Measurements from ENCODE around the gene RBSN.

The RBSN gene

DNA sequence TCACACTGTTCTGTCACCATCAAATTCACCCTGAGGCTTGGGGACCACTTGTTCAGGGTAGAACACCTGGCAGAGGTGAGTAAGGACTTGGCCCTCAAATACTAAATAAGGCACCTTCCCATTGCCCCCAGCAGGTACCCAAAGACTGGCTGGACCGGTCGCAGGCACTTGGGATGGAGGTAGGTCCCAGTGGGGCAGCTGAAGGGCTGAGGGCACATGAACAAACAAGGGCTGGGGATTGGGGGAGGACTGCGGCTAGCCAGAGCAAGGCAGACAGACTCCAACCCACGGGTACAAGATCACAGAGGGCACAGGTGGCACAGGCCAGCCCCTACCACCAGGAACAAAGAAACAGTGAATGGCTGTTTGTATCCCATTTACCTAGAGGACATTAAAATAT is 35.7 kb downstream of the RBSN start:
- no peak overlapping the region for H3K4me3 ChIP-seq (ENCODE audit: low read depth, low read length)

DNA sequence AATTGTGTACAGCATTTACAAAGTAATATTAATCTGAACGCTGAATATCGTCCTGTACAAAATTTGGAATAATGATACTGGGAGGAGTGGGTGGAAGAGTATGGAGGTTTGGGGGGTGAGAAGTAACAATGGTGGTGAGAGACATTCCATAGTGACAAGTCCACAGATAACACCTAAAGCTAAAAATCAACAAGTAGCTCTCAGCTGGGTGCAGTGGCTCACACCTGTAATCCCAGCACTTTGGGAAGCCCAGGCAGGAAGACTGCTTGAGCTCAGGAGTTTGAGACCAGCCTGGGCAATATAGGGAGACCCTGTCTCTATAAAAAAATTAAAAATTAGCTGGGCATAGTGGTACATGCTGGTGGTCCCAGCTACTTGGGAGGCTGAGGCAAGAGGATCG is 38.9 kb downstream of the RBSN start:
- no peak overlapping the region for H3K4me3 ChIP-seq (ENCODE audit: low read depth, low read length)
- TF ChIP-seq, protein P1, sequence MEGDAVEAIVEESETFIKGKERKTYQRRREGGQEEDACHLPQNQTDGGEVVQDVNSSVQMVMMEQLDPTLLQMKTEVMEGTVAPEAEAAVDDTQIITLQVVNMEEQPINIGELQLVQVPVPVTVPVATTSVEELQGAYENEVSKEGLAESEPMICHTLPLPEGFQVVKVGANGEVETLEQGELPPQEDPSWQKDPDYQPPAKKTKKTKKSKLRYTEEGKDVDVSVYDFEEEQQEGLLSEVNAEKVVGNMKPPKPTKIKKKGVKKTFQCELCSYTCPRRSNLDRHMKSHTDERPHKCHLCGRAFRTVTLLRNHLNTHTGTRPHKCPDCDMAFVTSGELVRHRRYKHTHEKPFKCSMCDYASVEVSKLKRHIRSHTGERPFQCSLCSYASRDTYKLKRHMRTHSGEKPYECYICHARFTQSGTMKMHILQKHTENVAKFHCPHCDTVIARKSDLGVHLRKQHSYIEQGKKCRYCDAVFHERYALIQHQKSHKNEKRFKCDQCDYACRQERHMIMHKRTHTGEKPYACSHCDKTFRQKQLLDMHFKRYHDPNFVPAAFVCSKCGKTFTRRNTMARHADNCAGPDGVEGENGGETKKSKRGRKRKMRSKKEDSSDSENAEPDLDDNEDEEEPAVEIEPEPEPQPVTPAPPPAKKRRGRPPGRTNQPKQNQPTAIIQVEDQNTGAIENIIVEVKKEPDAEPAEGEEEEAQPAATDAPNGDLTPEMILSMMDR (IDR thresholded peaks at IDR 0.05; ENCODE audit: borderline replicate concordance, insufficient read depth, low read depth, low read length), result no peak

More for the DNA sequence above, 35.7 kb downstream of the RBSN start:
- TF ChIP-seq, protein P1 (IDR thresholded peaks at IDR 0.05; ENCODE audit: borderline replicate concordance, insufficient read depth, low read depth, low read length), result no peak

DNA sequence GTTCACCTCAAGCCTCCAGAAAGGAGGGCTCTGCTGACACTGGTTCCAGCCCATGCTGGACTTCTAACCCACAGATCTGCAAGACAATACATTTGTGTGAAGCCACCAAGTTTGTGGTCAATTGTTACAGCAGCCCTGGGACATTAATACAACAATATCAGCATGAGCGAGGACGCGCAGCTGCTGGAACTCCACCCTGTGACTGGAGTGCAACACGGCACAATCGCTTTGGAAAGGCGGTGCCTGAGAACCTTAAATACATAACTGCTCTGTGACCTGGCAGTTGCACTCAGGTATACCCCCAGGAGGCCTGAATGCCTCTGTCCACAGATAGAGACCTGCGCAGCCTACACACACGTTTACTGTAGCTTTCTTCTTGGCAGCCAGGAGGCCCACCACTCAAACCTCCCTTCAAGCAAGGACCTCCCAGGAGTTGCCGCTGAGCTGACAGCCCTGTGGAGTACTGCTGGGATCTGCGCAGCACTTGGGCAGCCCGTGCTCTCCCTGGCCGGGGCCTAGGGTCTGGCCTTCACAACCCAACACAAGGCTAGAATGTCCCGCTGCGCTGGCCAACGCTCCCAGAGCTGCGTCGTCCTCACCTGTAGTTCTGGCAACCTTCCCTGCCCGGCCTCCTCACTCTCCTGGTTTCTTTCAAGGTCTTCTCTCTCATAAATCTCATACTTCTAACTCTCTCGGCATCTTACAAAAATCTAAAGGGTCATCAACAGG is 42.1 kb downstream of the RBSN start:
- TF ChIP-seq, protein P1 (IDR thresholded peaks at IDR 0.05; ENCODE audit: borderline replicate concordance, insufficient read depth, low read depth, low read length), result no peak
- no peak overlapping the region for H3K4me3 ChIP-seq (ENCODE audit: low read depth, low read length)

DNA sequence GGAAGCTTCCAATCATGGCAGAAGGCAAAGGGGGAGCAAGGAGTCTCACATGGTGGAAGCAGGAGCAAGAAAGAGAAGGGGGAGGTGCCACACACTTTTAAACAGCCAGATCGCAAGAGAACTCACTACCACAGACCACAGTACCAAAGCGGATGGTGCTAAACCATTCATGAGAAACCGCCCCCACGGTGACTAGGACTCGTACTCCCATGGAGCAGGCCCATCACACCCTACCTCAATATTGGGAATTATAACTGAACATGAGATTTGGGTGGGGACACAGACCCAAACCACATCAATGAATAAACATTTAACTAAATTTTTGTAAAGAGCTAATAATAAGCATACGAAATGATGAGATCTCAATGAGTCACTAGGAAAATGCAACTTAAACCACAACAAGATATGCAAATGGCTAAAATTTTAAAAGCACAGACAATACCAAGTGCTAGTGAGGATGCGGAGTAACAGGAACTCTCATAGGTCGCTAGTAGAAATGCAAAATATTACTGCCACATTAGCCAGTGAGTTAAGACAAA is 43.9 kb downstream of the RBSN start:
- TF ChIP-seq, protein P1 (IDR thresholded peaks at IDR 0.05; ENCODE audit: borderline replicate concordance, insufficient read depth, low read depth, low read length), result no peak
- no peak overlapping the region for H3K4me3 ChIP-seq (ENCODE audit: low read depth, low read length)

DNA sequence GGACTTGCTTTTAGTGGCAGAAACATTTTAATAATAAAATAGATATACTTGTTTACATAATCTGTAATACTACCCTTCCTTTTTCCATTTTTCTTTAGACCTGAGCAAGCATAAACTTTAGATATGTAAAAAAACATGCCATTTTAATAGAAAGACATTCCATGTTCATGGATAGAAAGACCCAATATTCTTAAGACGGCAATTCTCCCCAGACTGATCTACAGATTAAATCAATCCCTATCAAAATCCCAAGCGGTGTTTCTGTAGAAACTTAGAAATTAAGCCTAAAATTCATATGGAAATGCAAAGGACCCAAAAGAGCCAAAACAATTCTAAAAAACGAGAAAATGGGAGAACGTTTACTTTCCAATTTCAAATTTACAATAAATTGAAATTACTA is 45.4 kb downstream of the RBSN start:
- no peak overlapping the region for H3K4me3 ChIP-seq (ENCODE audit: low read depth, low read length)
- TF ChIP-seq, protein P1 (IDR thresholded peaks at IDR 0.05; ENCODE audit: borderline replicate concordance, insufficient read depth, low read depth, low read length), result no peak

DNA sequence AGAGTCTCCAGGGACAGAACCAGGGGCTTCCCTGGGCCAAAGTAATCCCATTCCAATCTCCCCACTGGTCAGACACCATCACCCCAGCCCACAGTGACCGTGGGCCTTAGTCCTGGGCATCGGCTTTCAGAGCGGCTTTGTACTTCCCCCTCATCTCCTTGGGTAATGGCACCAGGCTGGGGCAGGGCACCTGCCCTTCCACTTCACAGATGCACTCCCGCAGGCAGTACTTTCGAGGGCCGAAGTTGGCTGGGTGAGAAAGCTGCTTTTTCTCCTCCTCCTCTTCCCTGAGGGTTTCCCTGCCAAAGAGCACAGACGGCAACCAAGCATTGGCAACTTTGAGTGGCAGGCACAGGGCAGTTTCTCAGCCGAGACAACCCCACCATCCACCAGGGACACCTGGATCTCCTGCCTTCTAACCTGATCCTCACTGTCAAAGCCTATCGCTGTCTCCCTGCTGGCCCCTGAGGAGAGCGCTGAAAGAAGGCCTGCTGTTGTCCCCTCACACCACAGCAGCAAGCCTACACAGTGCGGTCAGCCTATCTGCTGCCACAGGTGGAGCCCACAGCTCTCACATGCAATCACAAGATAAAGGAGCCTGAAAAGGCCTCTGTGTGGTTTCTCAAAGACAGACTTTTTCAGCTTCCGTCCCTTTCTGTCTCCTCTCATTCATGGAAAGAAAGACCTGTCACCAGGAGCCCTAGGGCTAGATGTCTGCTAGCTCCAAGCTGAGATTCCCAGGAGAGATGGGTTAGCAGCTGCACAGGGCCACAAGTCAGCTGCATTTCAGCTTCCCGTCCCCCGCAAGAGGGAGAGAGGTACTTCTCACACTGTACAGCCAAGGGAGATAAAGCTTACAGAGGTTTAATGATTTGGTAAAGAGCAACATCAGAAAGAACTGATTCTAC is 46.4 kb downstream of the RBSN start:
- H3K4me3 ChIP-seq (ENCODE audit: low read depth, low read length), result no peak overlapping the region
- TF ChIP-seq, protein P1 (IDR thresholded peaks at IDR 0.05; ENCODE audit: borderline replicate concordance, insufficient read depth, low read depth, low read length), result no peak

All from GM12875 (cell line).